Endodermal cell (in vitro differentiated cells): ENCODE data around the gene PTPN9. TPM values are rescaled to one million over a fixed set of nuclear protein-coding genes. Genes with fewer than 3 reads are reported as not detected.

ENCODE experiments used
- DNase-seq: peaks from one replicate; pipeline ENCODE4 v3.0.0-alpha.2; 2017
- H3K27ac ChIP-seq: 2 replicates; pipeline ENCODE4 v1.5.1; 2013; ENCODE audit warnings: mild to moderate bottlenecking, low read depth, low read length, moderate library complexity
- H3K27me3 ChIP-seq: 2 replicates; pipeline ENCODE4 v1.6.1; 2013; ENCODE audit warnings: mild to moderate bottlenecking, low read length, moderate library complexity; ENCODE audit not compliant: insufficient read depth, control insufficient read depth, poor library complexity, severe bottlenecking
- H3K36me3 ChIP-seq: 2 replicates; pipeline ENCODE4 v1.7.0; 2013; ENCODE audit warnings: mild to moderate bottlenecking, low read length, moderate library complexity; ENCODE audit not compliant: control insufficient read depth, insufficient read depth
- H3K4me1 ChIP-seq: one replicate; pipeline ENCODE4 v1.7.0; 2013; ENCODE audit warnings: low read length; ENCODE audit not compliant: control insufficient read depth, insufficient read depth
- H3K4me3 ChIP-seq: 2 replicates; pipeline ENCODE4 v1.5.1; 2013; ENCODE audit warnings: mild to moderate bottlenecking, low read length, moderate library complexity
- H3K9ac ChIP-seq: 2 replicates; pipeline ENCODE4 v1.6.1; 2013; ENCODE audit warnings: mild to moderate bottlenecking, low read length, moderate library complexity; ENCODE audit not compliant: poor library complexity, severe bottlenecking; ENCODE audit errors: extremely low read depth
- H3K9me3 ChIP-seq: 2 replicates; pipeline ENCODE4 v1.6.1; 2013; ENCODE audit warnings: mild to moderate bottlenecking, low read length, moderate library complexity; ENCODE audit not compliant: control insufficient read depth
- H3K27ac Mint-ChIP-seq: 2 replicates; pipeline ENCODE4 v1.8.0; 2020; ENCODE audit warnings: mixed read lengths
- H3K27me3 Mint-ChIP-seq: 2 replicates; pipeline ENCODE4 v1.8.0; 2021; ENCODE audit warnings: mild to moderate bottlenecking, mixed read lengths; ENCODE audit not compliant: insufficient read depth
- H3K36me3 Mint-ChIP-seq: 2 replicates; pipeline ENCODE4 v1.8.0; 2020; ENCODE audit warnings: low read depth, mixed read lengths
- H3K4me1 Mint-ChIP-seq: 2 replicates; pipeline ENCODE4 v1.8.0; 2020; ENCODE audit warnings: mixed read lengths
- H3K4me3 Mint-ChIP-seq: 2 replicates; pipeline ENCODE4 v1.8.0; 2020; ENCODE audit warnings: mild to moderate bottlenecking, moderate library complexity, mixed read lengths
- H3K9me3 Mint-ChIP-seq: 2 replicates; pipeline ENCODE4 v1.8.0; 2020; ENCODE audit warnings: mild to moderate bottlenecking, mixed read lengths
- WGBS, 2 experiments: methylation state at CpG; one replicate each; pipeline versions ENCODE4 v1.1.5 to v1.1.7; 2013; ENCODE audit warnings: missing lambda C conversion rate in 2 of 2, mixed read lengths in 1 of 2; ENCODE audit not compliant: insufficient coverage in 1 of 2, insufficient read length in 1 of 2; 5-methylcytosine and 5-hydroxymethylcytosine counted together
- total RNA-seq, 2 donors: library from RNA; stranded (reverse); fragmentation: NEBNext Ultra II Directional in 1 of 2; extraction: Animal tissue kit (Norgen Biotek cat#: 25700) in 1 of 2; gene quantifications; 2 replicates in 1 of 2; 3 replicates in 1 of 2; pipeline ENCODE4 v1.2.1, GENCODE V29; 2021
- TF ChIP-seq, protein P1 (sequence below): fragments of 200-600 bp; sonication (generic); conservative IDR thresholded peaks from 2 replicates; pipeline ENCODE4 v1.5.0; 2021; ENCODE audit warnings: antibody characterized with exemption, mild to moderate bottlenecking

PTPN9 gene
- total RNA-seq, 2 donors from 2014 or later: 49.1 to 53.5 TPM

DNA sequence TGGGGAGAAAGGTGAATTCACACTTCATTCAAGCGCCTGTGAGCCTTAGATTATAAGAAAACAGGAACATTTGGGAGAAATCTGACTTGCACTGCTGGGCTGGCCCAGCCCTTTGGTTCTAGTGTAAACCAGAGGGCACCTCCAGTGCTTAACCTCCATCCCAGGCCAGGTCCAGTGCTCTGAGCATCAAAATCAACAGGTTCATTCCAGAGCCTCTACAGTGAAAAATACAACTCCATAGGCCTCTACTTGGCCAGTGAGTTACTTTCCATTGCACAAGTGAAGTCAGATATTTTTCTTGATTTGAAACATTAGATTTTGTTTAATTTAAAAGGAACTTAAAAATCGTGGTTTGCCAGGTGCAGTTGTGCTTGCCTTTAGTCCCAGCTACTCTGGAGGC is 43.4 kb upstream of the PTPN9 start:
- H3K9me3 ChIP-seq: no peaks in the 10 kb centered on the region
- H3K36me3 ChIP-seq: peaks cover 21% of the 10 kb centered on the region
- Mint-ChIP-seq H3K4me1 (peaks cover 7% of the 10 kb centered on the region), H3K27me3 (no peaks in the 10 kb centered on the region), H3K27ac (no peak overlapping the region), H3K4me3 (no peak overlapping the region), H3K9me3 (no peaks in the 10 kb centered on the region), H3K36me3 (peaks cover 21% of the 10 kb centered on the region)
- TF ChIP-seq, protein P1, sequence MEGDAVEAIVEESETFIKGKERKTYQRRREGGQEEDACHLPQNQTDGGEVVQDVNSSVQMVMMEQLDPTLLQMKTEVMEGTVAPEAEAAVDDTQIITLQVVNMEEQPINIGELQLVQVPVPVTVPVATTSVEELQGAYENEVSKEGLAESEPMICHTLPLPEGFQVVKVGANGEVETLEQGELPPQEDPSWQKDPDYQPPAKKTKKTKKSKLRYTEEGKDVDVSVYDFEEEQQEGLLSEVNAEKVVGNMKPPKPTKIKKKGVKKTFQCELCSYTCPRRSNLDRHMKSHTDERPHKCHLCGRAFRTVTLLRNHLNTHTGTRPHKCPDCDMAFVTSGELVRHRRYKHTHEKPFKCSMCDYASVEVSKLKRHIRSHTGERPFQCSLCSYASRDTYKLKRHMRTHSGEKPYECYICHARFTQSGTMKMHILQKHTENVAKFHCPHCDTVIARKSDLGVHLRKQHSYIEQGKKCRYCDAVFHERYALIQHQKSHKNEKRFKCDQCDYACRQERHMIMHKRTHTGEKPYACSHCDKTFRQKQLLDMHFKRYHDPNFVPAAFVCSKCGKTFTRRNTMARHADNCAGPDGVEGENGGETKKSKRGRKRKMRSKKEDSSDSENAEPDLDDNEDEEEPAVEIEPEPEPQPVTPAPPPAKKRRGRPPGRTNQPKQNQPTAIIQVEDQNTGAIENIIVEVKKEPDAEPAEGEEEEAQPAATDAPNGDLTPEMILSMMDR: no peak
- H3K27ac ChIP-seq: no peak overlapping the region
- H3K4me3 ChIP-seq: no peak overlapping the region
- no peaks in the 10 kb centered on the region for H3K4me1 ChIP-seq
- H3K27me3 ChIP-seq: no peaks in the 10 kb centered on the region
- no peak for DNase-seq
- no peak overlapping the region for H3K9ac ChIP-seq
- WGBS, 2 experiments: 89 to 94% methylated on average over 2 of the region's 2 CpGs

DNA sequence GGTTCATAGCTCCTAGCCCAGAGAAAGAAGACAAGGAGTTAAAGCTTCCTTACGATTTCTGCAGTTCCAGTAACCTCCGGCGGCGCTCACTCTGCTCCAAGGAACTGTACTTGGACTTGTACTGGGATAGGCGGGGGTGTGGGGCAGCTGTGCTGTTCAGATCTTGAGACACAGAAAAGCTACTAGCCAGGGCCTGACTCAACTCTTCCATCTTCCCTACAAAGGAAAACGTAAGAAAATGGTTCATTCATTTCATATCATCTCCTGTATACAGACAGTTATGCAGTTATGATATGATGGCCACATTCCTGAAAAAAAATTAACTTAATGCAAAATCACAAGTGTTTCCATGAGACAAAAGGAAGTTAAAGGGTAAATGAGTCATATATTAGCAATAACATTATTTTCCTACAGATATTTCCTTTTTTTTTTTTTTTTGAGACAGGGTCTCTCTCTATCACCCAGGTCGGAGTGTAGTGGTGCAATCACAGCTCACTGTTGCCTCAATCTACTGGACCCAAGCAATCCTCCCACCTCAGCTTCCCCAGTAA is 41.8 kb upstream of the PTPN9 start:
- Histone ChIP-seq H3K4me1 (no peaks in the 10 kb centered on the region), H3K4me3 (no peak overlapping the region), H3K9ac (no peak overlapping the region), H3K27ac (no peak overlapping the region), H3K9me3 (no peaks in the 10 kb centered on the region), H3K36me3 (peaks cover 34% of the 10 kb centered on the region), H3K27me3 (no peaks in the 10 kb centered on the region)
- TF ChIP-seq, protein P1: no peak
- H3K36me3 Mint-ChIP-seq: peaks cover 34% of the 10 kb centered on the region
- no peaks in the 10 kb centered on the region for H3K27me3 Mint-ChIP-seq
- DNase-seq: no peak
- 95 to 99% methylated on average over 5 to 7 of the region's 7 CpGs for WGBS, 2 experiments
- no peak overlapping the region for H3K4me3 Mint-ChIP-seq
- H3K9me3 Mint-ChIP-seq: no peaks in the 10 kb centered on the region
- no peaks in the 10 kb centered on the region for H3K4me1 Mint-ChIP-seq
- no peak overlapping the region for H3K27ac Mint-ChIP-seq

DNA sequence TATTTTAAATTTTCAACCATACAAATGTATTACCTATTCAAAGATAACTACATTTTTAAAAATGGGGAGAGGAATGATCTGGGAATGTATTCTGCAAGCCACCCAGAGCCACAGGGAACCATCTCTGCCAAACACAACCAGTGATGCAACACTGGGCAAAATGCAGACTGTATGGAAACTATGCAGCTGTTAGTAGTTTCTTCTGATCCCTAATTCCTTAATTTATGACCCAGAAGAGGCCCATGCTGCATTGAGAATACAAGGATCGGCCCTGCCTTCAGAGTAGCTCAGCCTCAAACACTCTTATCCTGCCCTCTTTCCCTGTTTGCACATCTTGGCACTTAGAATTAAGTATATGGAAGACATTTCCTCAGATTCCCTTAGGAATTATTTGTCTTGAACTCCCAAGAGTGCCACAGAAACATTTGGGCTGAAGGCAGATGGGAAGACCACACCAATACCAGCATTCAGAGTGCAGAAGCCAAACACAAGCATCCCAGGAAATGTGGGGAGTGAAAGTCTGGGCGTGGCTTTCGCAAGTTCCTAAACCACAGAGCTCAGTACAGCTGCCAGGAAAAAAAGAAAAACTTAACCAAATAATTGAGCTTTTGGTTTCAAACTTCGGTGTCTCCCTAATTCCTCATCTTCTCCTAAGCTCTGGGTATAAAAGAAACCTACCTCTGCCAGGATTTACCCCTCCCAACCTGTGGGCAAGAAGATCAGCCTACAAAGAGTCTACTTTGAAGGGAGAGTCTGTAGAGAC is 41.1 kb upstream of the PTPN9 start:
- Histone ChIP-seq H3K9me3 (no peaks in the 10 kb centered on the region), H3K27me3 (no peaks in the 10 kb centered on the region), H3K4me1 (no peaks in the 10 kb centered on the region), H3K4me3 (no peak overlapping the region), H3K36me3 (peaks cover 39% of the 10 kb centered on the region), H3K27ac (no peak overlapping the region), H3K9ac (no peak overlapping the region)
- Mint-ChIP-seq H3K27ac (no peak overlapping the region), H3K4me1 (no peaks in the 10 kb centered on the region), H3K27me3 (no peaks in the 10 kb centered on the region), H3K4me3 (no peak overlapping the region), H3K36me3 (peaks cover 40% of the 10 kb centered on the region), H3K9me3 (no peaks in the 10 kb centered on the region)
- TF ChIP-seq, protein P1: no peak
- no peak for DNase-seq
- 98% methylated on average over 4 of the region's 4 CpGs; no CpG with 5 or more reads in 1 of the 2 experiments for WGBS, 2 experiments
